ENCODE results near the gene MS4A3.
"Not testable (repeated sequence)": the region's sequence is repeated elsewhere in the genome, so short reads cannot be mapped to it uniquely, and the experiment has no call there.

The MS4A3 gene

DNA sequence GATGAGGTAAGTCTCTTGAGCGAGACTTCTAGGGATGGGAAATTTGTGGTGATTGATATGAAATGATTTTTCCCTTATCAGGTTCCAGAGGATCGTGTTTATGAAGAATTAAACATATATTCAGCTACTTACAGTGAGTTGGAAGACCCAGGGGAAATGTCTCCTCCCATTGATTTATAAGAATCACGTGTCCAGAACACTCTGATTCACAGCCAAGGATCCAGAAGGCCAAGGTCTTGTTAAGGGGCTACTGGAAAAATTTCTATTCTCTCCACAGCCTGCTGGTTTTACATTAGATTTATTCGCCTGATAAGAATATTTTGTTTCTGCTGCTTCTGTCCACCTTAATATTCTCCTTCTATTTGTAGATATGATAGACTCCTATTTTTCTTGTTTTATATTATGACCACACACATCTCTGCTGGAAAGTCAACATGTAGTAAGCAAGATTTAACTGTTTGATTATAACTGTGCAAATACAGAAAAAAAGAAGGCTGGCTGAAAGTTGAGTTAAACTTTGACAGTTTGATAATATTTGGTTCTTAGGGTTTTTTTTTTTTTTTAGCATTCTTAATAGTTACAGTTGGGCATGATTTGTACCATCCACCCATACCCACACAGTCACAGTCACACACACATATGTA, 39.1 kb downstream of the MS4A3 start:
- no peak for DNase-seq

- no peak for DNase-seq
These were observed 40.7 kb downstream of the MS4A3 start for GRCh38 chr11:60097189-60097588.

- no peak for DNase-seq
These were observed 42.0 kb downstream of the MS4A3 start for GRCh38 chr11:60098508-60098907.

DNA sequence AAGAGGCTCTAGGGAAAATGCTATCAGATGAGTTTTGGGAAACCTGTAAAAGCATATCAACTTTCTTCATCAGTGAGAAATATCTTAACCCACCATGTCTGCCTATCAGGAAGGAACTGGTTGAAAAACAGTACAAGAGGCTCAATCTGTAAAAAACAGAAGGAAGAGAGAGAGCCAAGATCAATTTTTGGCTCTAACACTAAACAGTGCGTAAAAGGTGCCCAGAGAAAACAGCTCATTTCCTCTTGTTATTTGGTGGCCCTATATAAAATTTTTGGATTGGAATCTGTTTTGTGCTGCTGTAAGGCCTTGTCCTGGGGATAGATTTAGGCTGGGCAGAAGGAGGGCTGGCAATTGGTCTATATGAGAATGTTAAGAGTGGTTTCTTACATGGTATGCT, 44.1 kb downstream of the MS4A3 start:
- DNase-seq: no peak

DNA sequence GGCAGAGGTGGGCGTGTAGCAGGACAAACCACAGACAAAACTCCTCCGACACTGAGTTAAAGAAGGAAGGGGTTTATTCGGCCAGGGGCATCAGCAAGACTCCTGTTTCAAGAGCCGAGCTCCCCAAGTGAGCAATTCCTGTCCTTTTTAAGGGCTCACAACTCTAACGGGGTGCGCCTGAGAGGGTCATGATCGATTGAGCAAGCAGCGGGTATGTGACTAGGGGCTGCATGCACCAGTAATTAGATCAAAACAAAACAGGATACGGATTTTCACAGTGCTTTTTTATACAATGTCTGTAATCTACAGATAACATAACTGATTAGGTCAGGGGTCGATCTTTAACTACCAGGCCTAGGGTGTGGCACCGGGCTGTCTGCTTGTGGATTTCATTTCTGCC, 44.9 kb downstream of the MS4A3 start:
- not testable (repeated sequence) for DNase-seq

DNA sequence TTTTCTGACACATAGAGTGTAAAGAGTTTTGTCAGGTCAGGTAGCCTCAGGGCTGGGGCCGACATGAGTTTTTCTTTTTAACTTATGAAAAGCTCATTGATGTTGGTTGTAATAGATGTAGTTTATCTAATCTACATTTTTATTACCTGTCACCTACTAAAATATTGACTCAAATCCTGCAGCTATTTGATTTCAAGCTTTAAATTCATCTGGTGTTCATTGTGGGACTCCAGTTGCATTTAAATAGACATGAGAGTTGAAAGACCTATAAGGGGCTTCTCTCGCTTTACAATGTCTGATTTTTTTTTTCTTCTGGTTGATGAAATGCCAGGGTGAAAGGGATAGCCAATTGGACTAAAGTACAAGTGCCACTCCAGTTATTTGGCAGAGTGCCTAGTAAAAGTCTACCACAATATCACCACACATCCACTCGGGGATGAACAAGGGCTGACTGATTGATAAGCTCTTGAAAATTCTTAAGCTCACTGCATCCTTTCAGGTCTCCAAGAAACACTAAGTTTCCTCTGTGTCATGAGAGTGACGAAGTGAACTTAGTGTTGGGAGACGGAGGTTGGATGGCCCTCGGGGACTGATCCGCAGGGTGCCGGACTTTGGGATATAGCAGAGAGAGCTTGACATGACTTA, 48.1 kb downstream of the MS4A3 start:
- not testable (repeated sequence) for DNase-seq

DNA sequence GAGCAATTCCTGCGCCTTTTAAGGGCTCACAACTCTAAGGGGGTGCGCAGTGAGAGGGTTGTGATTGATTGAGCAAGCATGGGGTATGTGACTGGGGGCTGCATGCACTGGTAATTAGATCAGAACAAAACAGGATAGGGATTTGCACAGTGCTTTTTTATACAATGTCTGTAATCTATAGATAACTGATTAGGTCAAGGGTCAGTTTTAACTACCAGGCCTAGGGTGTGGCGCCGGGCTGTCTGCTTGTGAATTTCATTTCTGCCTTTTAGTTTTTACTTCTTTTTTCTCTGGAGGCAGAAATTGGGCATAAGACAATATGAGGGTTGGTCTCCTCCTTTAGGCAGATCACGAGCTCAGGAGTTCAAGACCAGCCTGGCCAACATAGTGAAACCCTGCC, 52.2 kb downstream of the MS4A3 start:
- DNase-seq: not testable (repeated sequence)

DNA sequence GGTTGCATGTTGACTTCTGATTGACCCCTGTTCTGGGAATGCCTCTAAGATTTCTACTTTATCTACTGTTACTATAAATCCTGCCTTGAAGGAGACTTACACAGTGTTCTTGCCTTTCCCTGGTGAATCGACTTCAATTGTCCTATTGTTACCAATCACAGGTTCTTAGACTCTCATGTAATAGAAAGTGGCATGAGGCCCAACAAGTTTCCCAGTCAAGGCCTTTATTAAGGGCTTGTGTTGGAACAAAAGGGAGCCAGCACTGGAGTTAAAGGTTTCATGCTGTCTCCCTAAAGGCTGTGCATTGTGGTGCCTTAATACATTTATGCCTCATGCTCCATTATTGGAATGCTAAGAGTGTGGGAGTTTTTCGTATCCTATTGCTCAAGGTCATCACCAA, 55.3 kb downstream of the MS4A3 start:
- no peak for DNase-seq

DNA sequence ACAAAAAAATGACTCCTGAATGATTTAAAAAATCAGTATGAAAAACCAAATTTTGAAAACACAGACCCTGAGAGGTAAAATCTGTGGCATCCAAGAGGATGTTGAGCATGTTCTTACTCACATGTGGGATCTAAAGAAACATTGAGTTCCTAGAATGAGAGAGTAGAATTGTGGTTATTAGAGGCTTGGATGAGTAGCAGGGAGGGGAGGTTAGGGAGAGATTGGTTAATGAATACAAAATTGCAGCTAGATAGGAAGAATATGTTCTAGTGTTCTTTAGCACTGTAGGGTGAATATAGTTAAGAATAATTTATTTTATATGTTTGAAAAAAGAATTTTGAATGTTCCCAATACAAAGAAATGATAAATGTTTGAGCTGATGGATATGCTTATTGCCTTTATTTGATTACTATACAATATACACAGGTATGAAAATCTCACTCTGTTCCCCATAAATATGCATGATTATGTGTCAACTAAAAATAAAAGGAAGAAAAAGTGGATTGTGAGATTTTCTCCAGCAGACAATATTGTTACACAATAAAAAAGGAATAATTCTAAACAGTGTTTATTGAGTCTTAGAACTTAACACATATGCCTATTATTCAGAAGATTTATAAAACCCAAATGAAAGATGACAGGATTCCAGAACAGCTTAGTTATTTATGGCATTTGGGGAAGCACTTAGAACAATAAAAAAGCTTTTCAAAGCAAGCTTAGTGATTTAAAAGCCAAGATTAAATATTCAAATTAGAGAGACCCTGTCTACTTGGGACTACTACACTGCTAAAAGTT, 60.7 kb downstream of the MS4A3 start:
- DNase-seq: no peak

DNA sequence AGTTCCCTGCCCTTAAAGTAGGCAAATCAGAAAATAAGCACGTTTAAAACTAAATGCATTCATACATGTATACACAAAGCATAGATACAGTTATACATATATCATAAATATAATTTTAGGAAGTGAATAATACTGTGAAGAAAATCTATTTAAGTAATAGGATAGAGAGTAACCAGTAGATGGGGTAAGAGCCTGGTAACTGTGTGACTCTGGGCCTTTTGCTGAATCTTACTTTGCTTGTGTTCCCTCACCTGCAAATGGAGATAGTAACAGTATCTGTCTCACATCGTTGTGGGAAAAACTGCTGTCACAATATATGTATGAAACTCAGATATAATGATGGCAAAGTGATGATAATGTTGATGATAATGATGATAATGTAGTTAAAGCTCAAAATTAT, 61.9 kb downstream of the MS4A3 start:
- no peak for DNase-seq

- DNase-seq: no peak
These were observed 63.2 kb downstream of the MS4A3 start for GRCh38 chr11:60119710-60120109.

Data from activated naive CD4-positive, alpha-beta T cell treated with Interleukin-2 at 50 U/mL for 16 hours (primary cell).